Effector memory CD8-positive, alpha-beta T cell (primary cell): Measurements from ENCODE around the gene STAB1.

Source experiments
- ATAC-seq: fragments of 150-1000 bp; cut with Tn5 transposase; replicated peaks from 2 replicates; pipeline ENCODE4 v1.10.0; 2021; ENCODE audit warnings: mild to moderate bottlenecking, moderate library complexity
- DNase-seq, 3 experiments: peaks; one replicate each; pipeline ENCODE4 v3.0.0; 2021
- H3K27ac Mint-ChIP-seq, 2 donors: one replicate each; pipeline ENCODE4 v1.8.0; 2022; ENCODE audit warnings: mild to moderate bottlenecking in 2 of 2, mixed read lengths in 2 of 2, moderate library complexity in 2 of 2
- H3K27me3 Mint-ChIP-seq, 2 donors: one replicate each; pipeline ENCODE4 v1.8.0; 2022; ENCODE audit warnings: mixed read lengths in 2 of 2
- H3K36me3 Mint-ChIP-seq: one replicate; pipeline ENCODE4 v1.8.0; 2022; ENCODE audit warnings: mild to moderate bottlenecking, moderate library complexity, mixed read lengths; ENCODE audit not compliant: insufficient read depth
- H3K4me1 Mint-ChIP-seq, 2 donors: one replicate each; pipeline ENCODE4 v1.8.0; 2022; ENCODE audit warnings: low read depth in 2 of 2, mixed read lengths in 2 of 2
- H3K4me3 Mint-ChIP-seq, 2 donors: one replicate each; pipeline ENCODE4 v1.8.0; 2022; ENCODE audit warnings: mild to moderate bottlenecking in 2 of 2, mixed read lengths in 2 of 2, moderate library complexity in 2 of 2
- H3K9me3 Mint-ChIP-seq, 2 donors: one replicate each; pipeline ENCODE4 v1.8.0; 2022; ENCODE audit warnings: mixed read lengths in 2 of 2

The STAB1 gene

DNA sequence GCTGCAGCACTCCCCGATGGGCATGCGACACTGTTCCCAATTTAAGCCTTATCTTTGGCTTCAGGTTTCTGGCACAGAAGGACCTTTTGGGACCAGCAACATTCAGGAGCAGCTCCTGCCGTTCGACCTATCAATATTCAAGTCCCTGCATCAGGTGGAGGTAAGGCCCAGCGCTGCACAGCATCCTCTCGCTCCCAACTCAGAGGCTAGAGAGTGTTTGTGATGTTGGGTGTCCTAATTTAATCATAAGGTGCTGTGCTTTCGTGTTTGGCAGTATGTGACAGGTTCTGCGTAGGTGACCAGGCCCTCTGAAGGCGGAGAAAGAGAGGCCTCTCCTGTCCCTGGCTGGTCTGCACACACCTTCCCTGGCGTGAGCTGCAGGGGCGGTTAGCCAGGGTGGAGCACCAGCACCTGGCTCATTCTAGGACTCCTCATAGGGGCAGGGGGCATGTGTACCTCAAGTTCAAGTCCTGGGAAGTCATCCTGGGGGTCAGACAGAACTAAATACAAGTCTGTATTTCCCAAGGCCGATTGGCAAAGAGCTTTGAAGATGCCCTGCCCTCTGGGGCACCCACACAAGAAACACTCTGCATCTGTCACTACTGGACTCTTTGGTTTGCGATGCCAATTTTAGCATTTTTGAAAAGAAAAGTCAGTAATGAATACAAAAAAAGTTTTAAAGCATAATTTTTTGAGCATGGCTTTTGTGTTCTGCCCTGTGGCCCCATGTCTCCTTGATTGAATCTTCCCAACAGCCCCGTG lies 22.7 kb upstream of the STAB1 start:
- Mint-ChIP-seq H3K36me3 (peaks cover 68% of the 10 kb centered on the region), H3K27me3 (no peaks in the 10 kb centered on the region), H3K27ac (peak overlapping the region in 1 of 2 donors; percentile 32), H3K4me3 (no peak overlapping the region), H3K9me3 (no peaks in the 10 kb centered on the region), H3K4me1 (peaks cover 0 to 11% of the 10 kb centered on the region in 2 donors)
- ATAC-seq, result no peak
- no peak for DNase-seq

DNA sequence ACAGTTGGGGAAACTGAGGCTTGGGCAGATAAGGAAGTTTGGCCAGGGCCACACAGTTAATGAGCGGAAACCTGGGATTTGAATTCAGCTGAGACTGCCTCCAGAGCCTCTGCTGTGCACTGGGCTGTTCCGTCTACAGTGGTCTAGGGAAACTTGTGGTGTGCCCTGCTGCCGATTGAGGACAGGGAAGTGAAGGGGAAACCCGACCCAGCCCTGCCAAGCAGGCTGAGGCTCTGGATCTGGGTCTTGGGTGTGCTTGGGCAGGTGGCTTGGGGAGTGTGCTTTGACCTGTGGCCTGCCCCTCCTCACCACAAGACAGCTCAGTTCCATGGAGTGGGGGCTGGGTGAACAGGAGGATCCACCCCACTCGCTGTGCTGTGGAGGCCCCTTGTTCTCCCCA lies 22.1 kb upstream of the STAB1 start:
- Mint-ChIP-seq H3K9me3 (no peaks in the 10 kb centered on the region), H3K36me3 (peaks cover 69% of the 10 kb centered on the region), H3K4me1 (peaks cover 0 to 11% of the 10 kb centered on the region in 2 donors), H3K4me3 (no peak overlapping the region), H3K27me3 (no peaks in the 10 kb centered on the region), H3K27ac (no peak overlapping the region)
- no peak for ATAC-seq
- DNase-seq, result no peak

DNA sequence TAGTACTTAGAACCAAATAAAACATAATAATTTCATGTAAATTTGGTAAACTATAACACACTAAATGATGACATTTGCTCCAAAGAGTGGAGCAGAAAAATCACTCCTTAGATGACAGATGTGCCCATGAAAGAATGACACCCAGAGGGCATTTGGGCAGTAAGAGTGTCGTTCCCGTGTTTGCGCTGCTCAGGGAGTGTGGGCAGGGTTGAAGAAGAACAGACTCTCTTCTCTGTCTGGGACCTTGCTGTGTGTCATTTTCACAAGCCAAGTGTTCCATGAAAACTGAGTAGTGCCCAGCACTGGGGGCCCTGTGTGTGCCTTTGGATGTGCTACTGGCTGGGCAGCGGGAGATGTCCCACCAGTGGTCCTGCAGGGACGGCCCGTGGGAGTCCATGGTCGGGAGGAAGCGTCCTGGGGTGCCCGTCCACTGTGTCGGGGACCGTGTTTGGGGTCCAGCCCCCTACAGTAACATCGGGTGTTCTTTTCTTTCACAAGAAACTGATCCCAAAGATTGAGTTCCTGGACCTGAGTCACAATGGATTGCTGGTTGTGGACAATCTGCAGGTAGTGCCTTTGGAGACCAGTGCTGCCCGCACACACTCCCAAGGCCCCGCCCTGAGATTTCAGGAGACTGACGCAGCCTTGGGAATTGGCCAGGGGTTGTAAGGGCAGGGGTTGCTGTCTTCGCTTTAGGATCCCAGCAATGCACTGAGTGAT lies 17.9 kb upstream of the STAB1 start:
- Mint-ChIP-seq H3K27me3 (no peaks in the 10 kb centered on the region), H3K4me1 (peaks cover 1 to 2% of the 10 kb centered on the region in 2 donors), H3K9me3 (no peaks in the 10 kb centered on the region), H3K4me3 (no peak overlapping the region), H3K27ac (no peak overlapping the region), H3K36me3 (peaks cover 71% of the 10 kb centered on the region)
- no peak for DNase-seq
- ATAC-seq, result no peak

GRCh38 chr3:52477796-52478095 lies 17.4 kb upstream of the STAB1 start:
- no peaks in the 10 kb centered on the region for H3K9me3 Mint-ChIP-seq
- no peak overlapping the region for H3K4me3 Mint-ChIP-seq
- H3K27ac Mint-ChIP-seq, result no peak overlapping the region
- H3K4me1 Mint-ChIP-seq, result peaks cover 0 to 2% of the 10 kb centered on the region in 2 donors
- ATAC-seq (no peak), DNase-seq (no peak)
- H3K36me3 Mint-ChIP-seq, result peaks cover 70% of the 10 kb centered on the region
- H3K27me3 Mint-ChIP-seq, result no peaks in the 10 kb centered on the region

- H3K4me3 Mint-ChIP-seq, result no peak overlapping the region
- peaks cover 0 to 2% of the 10 kb centered on the region in 2 donors for H3K4me1 Mint-ChIP-seq
- no peak overlapping the region for H3K27ac Mint-ChIP-seq
- no peak for DNase-seq
- H3K36me3 Mint-ChIP-seq, result peaks cover 60% of the 10 kb centered on the region
- H3K27me3 Mint-ChIP-seq, result no peaks in the 10 kb centered on the region
- ATAC-seq, result no peak
- H3K9me3 Mint-ChIP-seq, result no peaks in the 10 kb centered on the region
These were observed 15.9 kb upstream of the STAB1 start for GRCh38 chr3:52479037-52479876.

DNA sequence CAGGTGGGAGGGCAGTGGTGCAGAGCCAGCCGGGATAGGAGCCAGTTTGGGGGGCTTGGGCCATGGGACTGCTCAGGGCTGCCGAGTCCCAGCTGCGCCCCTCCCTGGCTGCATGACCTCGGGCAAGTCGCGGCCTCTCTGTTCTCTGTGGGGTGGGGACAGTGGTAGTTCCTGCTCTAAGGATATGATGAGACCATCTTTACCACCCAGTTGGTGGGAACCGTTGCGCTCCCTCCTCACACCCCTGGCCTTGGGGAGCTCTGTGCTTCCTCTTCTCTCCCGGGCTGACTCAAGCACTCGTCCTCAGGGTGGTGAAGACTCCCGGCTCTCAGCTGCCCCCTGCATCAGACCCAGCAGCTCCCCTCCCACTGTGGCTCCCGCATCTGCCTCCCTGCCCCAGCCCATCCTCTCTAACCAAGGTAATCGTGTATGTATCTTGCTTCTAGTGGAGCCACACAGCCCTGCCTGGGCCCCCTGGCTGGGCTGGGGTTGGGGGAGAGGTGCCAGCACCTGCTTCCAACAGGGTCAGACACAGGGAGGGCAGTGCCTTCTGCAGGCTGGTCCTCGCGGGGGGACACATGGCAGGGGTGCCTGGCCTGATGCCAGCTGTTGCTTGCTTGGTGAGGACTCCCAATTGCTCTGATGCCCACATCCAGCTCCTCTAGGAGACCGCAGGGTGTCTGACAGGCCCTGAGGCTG lies 15.1 kb upstream of the STAB1 start:
- Mint-ChIP-seq H3K27me3 (no peaks in the 10 kb centered on the region), H3K36me3 (peaks cover 58% of the 10 kb centered on the region), H3K9me3 (no peaks in the 10 kb centered on the region), H3K27ac (peak overlapping the region in 1 of 2 donors; percentile 26), H3K4me3 (no peak overlapping the region), H3K4me1 (peaks cover 0 to 2% of the 10 kb centered on the region in 2 donors)
- no peak for DNase-seq
- no peak for ATAC-seq

GRCh38 chr3:52480768-52481715 lies 14.1 kb upstream of the STAB1 start:
- H3K27ac Mint-ChIP-seq, result peak overlapping the region in 1 of 2 donors; percentile 83
- H3K4me1 Mint-ChIP-seq, result peaks cover 0 to 6% of the 10 kb centered on the region in 2 donors

GRCh38 chr3:52481819-52482521 lies 13.2 kb upstream of the STAB1 start:
- peak overlapping the region in 1 of 2 donors; percentile 17 for H3K4me3 Mint-ChIP-seq

More at GRCh38 chr3:52480768-52481715, 14.1 kb upstream of the STAB1 start:
- DNase-seq, result no peak
- H3K36me3 Mint-ChIP-seq, result peaks cover 48% of the 10 kb centered on the region
- no peaks in the 10 kb centered on the region for H3K27me3 Mint-ChIP-seq
- H3K4me3 Mint-ChIP-seq, result peak overlapping the region in 1 of 2 donors; percentile 4
- no peak for ATAC-seq
- H3K9me3 Mint-ChIP-seq, result no peaks in the 10 kb centered on the region

GRCh38 chr3:52483081-52483480 lies 12.1 kb upstream of the STAB1 start:
- H3K36me3 Mint-ChIP-seq, result peaks cover 51% of the 10 kb centered on the region
- no peak overlapping the region for H3K4me3 Mint-ChIP-seq
- H3K4me1 Mint-ChIP-seq, result peaks cover 0 to 6% of the 10 kb centered on the region in 2 donors
- no peak for ATAC-seq
- no peaks in the 10 kb centered on the region for H3K9me3 Mint-ChIP-seq
- DNase-seq, result no peak
- peak overlapping the region in 1 of 2 donors; percentile 7 for H3K27ac Mint-ChIP-seq
- H3K27me3 Mint-ChIP-seq, result no peaks in the 10 kb centered on the region

More at GRCh38 chr3:52481819-52482521, 13.2 kb upstream of the STAB1 start:
- H3K9me3 Mint-ChIP-seq, result no peaks in the 10 kb centered on the region
- no peaks in the 10 kb centered on the region for H3K27me3 Mint-ChIP-seq
- ATAC-seq, result no peak
- H3K27ac Mint-ChIP-seq, result no peak overlapping the region
- H3K4me1 Mint-ChIP-seq, result peaks cover 0 to 6% of the 10 kb centered on the region in 2 donors
- DNase-seq, result no peak
- H3K36me3 Mint-ChIP-seq, result peaks cover 51% of the 10 kb centered on the region

DNA sequence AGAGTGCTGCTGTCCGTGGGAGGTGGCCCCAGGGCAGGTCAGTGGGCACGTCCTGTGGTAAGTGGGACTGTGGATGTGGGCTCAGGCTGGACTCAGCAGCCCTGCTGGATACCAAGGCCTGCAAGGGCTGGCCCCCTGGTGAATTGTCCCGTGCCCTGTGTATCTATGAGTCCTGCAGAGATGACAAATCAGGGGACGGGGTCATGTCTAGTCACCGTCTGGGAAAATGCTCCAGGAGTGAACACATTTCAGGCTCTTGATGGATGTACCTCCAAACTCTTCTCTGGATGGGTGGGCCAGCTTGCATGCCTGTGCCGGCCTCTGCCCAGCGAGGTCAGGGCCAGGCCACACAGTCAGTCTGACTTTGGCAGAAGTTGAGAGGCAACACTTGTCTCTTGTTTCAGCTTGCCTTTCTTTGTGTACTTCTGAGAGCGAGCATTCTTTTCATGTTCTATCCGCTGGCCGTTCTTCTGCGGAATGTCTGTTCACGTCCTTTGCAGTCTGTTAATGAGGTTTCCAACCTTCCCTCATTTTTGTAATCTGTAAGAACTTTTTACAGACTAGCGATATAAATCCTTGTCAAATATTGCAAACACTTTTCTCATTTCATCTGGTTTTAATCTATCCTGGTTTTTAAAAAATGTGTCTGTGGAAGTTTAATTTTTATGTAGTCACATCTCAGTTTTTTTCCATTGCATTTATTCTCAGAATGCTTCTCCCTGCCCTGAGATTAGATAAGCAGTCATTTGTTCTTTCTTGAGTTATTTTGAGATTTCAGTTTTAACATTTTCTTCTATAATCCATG lies 11.4 kb upstream of the STAB1 start:
- H3K27ac Mint-ChIP-seq, result no peak overlapping the region
- peaks cover 0 to 6% of the 10 kb centered on the region in 2 donors for H3K4me1 Mint-ChIP-seq
- no peak for DNase-seq
- H3K27me3 Mint-ChIP-seq, result no peaks in the 10 kb centered on the region
- no peak overlapping the region for H3K4me3 Mint-ChIP-seq
- no peaks in the 10 kb centered on the region for H3K9me3 Mint-ChIP-seq
- H3K36me3 Mint-ChIP-seq, result peaks cover 51% of the 10 kb centered on the region
- ATAC-seq, result no peak

DNA sequence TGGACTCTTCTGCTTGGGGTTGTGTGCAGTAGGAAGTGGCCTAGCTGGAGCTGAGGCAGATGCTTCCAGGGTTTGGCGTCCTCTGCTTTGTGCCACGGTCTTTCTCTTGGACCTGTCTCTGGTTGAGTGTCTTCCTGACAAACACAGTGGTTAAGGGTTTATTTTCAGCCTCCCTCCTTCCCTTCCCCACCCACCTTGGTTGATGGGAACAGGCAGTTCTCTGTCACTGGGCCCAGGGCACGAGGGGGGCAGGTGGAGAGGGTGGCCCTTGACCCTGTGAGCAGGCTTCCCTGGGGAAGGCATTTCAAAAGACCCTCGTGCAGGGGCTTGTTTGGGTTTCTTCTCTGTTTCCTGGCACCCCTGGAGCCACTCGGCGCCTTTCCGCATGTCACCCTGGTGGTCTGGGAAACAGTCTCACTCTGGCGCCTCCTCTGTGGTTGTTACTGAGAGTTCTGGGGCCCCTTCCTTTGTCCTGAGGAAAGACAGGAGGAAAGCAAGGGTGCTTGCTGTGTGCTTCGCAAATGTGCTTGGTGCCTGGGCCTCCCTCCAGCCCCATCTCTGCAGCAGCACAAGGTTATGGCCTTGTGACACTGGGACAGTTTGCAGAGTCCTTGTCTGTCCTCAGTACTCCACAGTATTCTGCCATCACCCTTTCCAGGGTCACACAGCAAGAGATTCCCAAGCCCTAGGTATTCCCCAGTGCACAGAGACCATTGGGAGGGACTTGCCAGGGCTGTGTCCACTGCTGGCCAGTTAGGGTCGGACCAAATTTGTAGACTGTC lies 10.3 kb upstream of the STAB1 start:
- DNase-seq, result no peak
- no peaks in the 10 kb centered on the region for H3K9me3 Mint-ChIP-seq
- H3K4me1 Mint-ChIP-seq, result peaks cover 0 to 6% of the 10 kb centered on the region in 2 donors
- H3K27me3 Mint-ChIP-seq, result no peaks in the 10 kb centered on the region
- peaks cover 53% of the 10 kb centered on the region for H3K36me3 Mint-ChIP-seq
- peak overlapping the region in 1 of 2 donors; percentile 69 for H3K27ac Mint-ChIP-seq
- no peak for ATAC-seq
- H3K4me3 Mint-ChIP-seq, result no peak overlapping the region
